ENCODE measurements around the gene TAGLN2. TPM values are rescaled to one million over a fixed set of nuclear protein-coding genes. Genes with fewer than 3 reads are reported as not detected.

Gene TAGLN2
- total and polyA plus RNA-seq, 9 of the 15 experiments (the other 6 are each of a cell fraction or from before 2014, with no cell fraction given): 192 to 683 (median 455) TPM

DNA sequence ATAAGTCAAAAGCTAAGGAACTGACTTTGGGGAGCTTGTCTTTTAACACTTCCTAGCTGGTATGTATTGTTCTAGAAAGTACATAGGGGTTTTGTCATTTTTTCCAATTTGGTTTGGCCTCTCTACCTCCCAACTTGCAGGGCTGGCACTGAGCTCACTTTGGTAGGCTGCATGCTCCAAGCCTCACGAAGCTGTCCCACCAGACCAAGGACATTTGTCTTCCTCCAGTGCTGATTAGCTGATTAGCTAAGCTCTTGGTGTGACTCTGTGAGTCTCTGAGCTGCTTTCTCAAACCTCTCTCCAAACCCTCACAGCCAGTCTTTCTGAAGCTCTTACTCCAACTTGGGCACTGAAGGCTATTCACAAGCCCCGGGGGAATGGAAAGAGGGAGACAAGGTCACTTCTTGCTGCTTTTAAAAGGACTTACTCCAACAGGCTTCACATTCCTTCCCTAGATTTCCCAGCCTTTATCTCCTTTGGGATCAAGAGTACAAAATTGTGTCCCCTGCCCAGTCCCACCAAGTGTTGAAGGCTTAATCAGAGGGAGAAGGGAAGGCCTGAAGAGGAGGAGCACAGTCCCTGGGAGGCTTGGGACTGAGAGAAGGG is 24.4 kb downstream of the TAGLN2 start (continued):
- TF ChIP-seq SNIP1 (IDR thresholded peaks at IDR 0.05; ENCODE audit: low read depth) (no peak), ZFP36 (IDR thresholded peaks at IDR 0.05; ENCODE audit: low read depth, low read length, partially characterized antibody) (peak; percentile 28), CBX1 (IDR thresholded peaks at IDR 0.05; ENCODE audit: low read depth) (no peak), ZNF551 (CRISPR knock-in tag; IDR thresholded peaks at IDR 0.05) (no peak), GATA2 (CRISPR knock-in tag; IDR thresholded peaks at IDR 0.05) (peak; percentile 32; the same call in 1 of the 2 replicates), GATAD2A (IDR thresholded peaks at IDR 0.05) (no peak), L3MBTL2 (IDR thresholded peaks at IDR 0.05) (peak; percentile 64; the same call in 1 of the 2 replicates)
- TF ChIP-seq, protein P1, sequence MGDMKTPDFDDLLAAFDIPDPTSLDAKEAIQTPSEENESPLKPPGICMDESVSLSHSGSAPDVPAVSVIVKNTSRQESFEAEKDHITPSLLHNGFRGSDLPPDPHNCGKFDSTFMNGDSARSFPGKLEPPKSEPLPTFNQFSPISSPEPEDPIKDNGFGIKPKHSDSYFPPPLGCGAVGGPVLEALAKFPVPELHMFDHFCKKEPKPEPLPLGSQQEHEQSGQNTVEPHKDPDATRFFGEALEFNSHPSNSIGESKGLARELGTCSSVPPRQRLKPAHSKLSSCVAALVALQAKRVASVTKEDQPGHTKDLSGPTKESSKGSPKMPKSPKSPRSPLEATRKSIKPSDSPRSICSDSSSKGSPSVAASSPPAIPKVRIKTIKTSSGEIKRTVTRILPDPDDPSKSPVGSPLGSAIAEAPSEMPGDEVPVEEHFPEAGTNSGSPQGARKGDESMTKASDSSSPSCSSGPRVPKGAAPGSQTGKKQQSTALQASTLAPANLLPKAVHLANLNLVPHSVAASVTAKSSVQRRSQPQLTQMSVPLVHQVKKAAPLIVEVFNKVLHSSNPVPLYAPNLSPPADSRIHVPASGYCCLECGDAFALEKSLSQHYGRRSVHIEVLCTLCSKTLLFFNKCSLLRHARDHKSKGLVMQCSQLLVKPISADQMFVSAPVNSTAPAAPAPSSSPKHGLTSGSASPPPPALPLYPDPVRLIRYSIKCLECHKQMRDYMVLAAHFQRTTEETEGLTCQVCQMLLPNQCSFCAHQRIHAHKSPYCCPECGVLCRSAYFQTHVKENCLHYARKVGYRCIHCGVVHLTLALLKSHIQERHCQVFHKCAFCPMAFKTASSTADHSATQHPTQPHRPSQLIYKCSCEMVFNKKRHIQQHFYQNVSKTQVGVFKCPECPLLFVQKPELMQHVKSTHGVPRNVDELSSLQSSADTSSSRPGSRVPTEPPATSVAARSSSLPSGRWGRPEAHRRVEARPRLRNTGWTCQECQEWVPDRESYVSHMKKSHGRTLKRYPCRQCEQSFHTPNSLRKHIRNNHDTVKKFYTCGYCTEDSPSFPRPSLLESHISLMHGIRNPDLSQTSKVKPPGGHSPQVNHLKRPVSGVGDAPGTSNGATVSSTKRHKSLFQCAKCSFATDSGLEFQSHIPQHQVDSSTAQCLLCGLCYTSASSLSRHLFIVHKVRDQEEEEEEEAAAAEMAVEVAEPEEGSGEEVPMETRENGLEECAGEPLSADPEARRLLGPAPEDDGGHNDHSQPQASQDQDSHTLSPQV (IDR thresholded peaks at IDR 0.05): 0 out of 2 replicates have a peak, but pooled peaks have one; percentile 16
- TF ChIP-seq, protein P2, sequence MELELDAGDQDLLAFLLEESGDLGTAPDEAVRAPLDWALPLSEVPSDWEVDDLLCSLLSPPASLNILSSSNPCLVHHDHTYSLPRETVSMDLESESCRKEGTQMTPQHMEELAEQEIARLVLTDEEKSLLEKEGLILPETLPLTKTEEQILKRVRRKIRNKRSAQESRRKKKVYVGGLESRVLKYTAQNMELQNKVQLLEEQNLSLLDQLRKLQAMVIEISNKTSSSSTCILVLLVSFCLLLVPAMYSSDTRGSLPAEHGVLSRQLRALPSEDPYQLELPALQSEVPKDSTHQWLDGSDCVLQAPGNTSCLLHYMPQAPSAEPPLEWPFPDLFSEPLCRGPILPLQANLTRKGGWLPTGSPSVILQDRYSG (tag; conservative IDR thresholded peaks at IDR 0.05; ENCODE audit: low read depth): 0 out of 2 replicates have a peak, but pooled peaks have one; percentile 40
- TF ChIP-seq, protein P3, sequence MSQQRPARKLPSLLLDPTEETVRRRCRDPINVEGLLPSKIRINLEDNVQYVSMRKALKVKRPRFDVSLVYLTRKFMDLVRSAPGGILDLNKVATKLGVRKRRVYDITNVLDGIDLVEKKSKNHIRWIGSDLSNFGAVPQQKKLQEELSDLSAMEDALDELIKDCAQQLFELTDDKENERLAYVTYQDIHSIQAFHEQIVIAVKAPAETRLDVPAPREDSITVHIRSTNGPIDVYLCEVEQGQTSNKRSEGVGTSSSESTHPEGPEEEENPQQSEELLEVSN (IDR thresholded peaks at IDR 0.05; ENCODE audit: borderline replicate concordance in 1 of 2, extremely low read depth in 1 of 2, insufficient read depth in 1 of 2, insufficient read length in 1 of 2, low read depth in 1 of 2, low read length in 1 of 2, poor library complexity in 1 of 2, severe bottlenecking in 1 of 2): peak; percentile 41 to 73
- TF ChIP-seq, protein P4, sequence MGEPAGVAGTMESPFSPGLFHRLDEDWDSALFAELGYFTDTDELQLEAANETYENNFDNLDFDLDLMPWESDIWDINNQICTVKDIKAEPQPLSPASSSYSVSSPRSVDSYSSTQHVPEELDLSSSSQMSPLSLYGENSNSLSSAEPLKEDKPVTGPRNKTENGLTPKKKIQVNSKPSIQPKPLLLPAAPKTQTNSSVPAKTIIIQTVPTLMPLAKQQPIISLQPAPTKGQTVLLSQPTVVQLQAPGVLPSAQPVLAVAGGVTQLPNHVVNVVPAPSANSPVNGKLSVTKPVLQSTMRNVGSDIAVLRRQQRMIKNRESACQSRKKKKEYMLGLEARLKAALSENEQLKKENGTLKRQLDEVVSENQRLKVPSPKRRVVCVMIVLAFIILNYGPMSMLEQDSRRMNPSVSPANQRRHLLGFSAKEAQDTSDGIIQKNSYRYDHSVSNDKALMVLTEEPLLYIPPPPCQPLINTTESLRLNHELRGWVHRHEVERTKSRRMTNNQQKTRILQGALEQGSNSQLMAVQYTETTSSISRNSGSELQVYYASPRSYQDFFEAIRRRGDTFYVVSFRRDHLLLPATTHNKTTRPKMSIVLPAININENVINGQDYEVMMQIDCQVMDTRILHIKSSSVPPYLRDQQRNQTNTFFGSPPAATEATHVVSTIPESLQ (CRISPR knock-in tag; IDR thresholded peaks at IDR 0.05): no peak
